HG02642 (cell line): ENCODE measurements around the gene OR1L1.

Experiments used
- ATAC-seq: cut with Tn5 transposase; IDR thresholded peaks from one replicate; pipeline ENCODE4 v1.9.1; 2021; ENCODE audit warnings: mild to moderate bottlenecking; ENCODE audit not compliant: unreplicated experiment, poor library complexity

Gene OR1L1

GRCh38 chr9:122661416-122661815 lies at the start of gene OR1L1:
TSS of gene OR1L1 (plus strand) at chr9:122661716. CDS start at chr9:122661716, 0 bp downstream.
- no peak for ATAC-seq

- ATAC-seq, result no peak
Observed at GRCh38 chr9:122614362-122614761, 47.2 kb upstream of the OR1L1 start, which contains the start of gene OR1Q1. TSS of gene OR1Q1 (plus strand) at chr9:122614738. CDS start at chr9:122614738, 0 bp downstream.

- ATAC-seq, result no peak
Observed at GRCh38 chr9:122619996-122620395, 41.5 kb upstream of the OR1L1 start.

- ATAC-seq, result no peak
Observed at GRCh38 chr9:122642226-122642625, 19.3 kb upstream of the OR1L1 start.

GRCh38 chr9:122656378-122656777 lies 5.1 kb upstream of the OR1L1 start:
- ATAC-seq, result no peak

- no peak for ATAC-seq
Observed at GRCh38 chr9:122657527-122657926, 4.0 kb upstream of the OR1L1 start, which contains the start of gene OR1B1. TSS of gene OR1B1 (minus strand) at chr9:122657627.

GRCh38 chr9:122672481-122672880 lies 11.0 kb downstream of the OR1L1 start:
- ATAC-seq, result no peak

GRCh38 chr9:122684851-122685250 lies 23.3 kb downstream of the OR1L1 start:
- no peak for ATAC-seq

- no peak for ATAC-seq
Observed at GRCh38 chr9:122695696-122696095, 34.2 kb downstream of the OR1L1 start.
